ENCODE results near the gene PAIP1.
A peak's percentile ranks its signal among the peaks of the same experiment; 100 is the strongest.
"Not testable (repeated sequence)": the region's sequence is repeated elsewhere in the genome, so short reads cannot be mapped to it uniquely, and the experiment has no call there.

Gene PAIP1

GRCh38 chr5:43569236-43569746 lies 12.4 kb upstream of the PAIP1 start:
- FAIRE-seq, result no peak
- no peak for DNase-seq (ENCODE audit: insufficient read length)

DNA sequence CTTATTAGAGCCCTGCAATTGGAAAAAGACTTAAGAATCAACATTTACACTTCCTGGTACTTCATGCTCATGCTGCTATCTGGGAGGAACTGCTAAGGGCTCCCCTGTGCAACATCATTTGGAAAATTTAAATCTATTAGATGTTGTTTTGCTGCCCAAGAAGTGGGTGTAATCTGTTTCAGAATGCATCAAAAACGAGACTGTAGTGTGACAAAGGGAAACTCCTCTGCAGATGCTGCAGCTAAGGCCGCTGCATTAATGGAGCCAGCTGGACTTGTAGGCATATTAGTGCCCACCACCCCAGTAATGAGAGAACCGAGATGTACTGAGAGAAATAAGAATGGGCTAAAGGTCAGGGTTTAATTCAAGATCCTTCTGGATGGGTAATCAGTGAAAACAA lies 11.1 kb upstream of the PAIP1 start:
- no peak for TF ChIP-seq POLR2A (IDR thresholded peaks at IDR 0.05; ENCODE audit: low read depth, low read length)
- no peak for TF ChIP-seq TAF1 (IDR thresholded peaks at IDR 0.05; ENCODE audit: borderline replicate concordance, low read depth, low read length)
- TF ChIP-seq POLR2AphosphoS5 (IDR thresholded peaks at IDR 0.05; ENCODE audit: low read depth, low read length), result no peak
- FAIRE-seq, result no peak

More at GRCh38 chr5:43569236-43569746, 12.4 kb upstream of the PAIP1 start:
- TF ChIP-seq POLR2A (IDR thresholded peaks at IDR 0.05; ENCODE audit: low read depth, low read length), result no peak
- TF ChIP-seq TAF1 (IDR thresholded peaks at IDR 0.05; ENCODE audit: borderline replicate concordance, low read depth, low read length), result no peak
- TF ChIP-seq POLR2AphosphoS5 (IDR thresholded peaks at IDR 0.05; ENCODE audit: low read depth, low read length), result no peak

GRCh38 chr5:43565043-43565442 lies 8.2 kb upstream of the PAIP1 start:
- TF ChIP-seq POLR2AphosphoS5 (IDR thresholded peaks at IDR 0.05; ENCODE audit: low read depth, low read length), result no peak
- no peak for TF ChIP-seq TAF1 (IDR thresholded peaks at IDR 0.05; ENCODE audit: borderline replicate concordance, low read depth, low read length)
- TF ChIP-seq POLR2A (IDR thresholded peaks at IDR 0.05; ENCODE audit: low read depth, low read length), result no peak
- no peak for FAIRE-seq

More for the DNA sequence above, 11.1 kb upstream of the PAIP1 start:
- no peak for DNase-seq (ENCODE audit: insufficient read length)

DNA sequence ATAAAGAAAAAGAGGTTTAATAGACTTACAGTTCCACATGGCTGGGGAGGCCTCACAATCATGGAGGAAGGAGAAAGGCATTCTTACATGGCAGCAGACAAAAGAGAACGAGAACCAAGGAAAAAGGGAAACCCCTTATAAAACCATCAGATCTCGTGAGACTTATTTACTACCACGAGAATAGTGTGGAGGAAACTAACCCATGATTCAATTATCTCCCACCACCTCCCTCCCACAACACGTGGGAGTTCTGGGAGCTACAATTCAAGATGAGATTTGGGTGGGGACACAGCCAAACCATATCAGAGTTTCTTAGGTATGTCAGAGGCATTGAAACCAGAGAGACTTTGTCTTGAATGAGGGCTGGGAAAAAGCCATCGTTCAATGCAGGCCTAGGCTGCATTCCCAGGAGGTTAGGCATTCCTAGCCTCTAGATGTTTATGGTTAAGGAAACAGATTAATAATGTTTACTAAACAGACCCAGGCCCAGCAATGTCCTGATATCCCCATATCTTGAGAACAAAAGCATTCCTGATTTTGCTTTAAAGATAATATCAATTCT lies 7.5 kb upstream of the PAIP1 start:
- DNase-seq (ENCODE audit: insufficient read length), result no peak
- no peak for TF ChIP-seq TAF1 (IDR thresholded peaks at IDR 0.05; ENCODE audit: borderline replicate concordance, low read depth, low read length)
- TF ChIP-seq POLR2AphosphoS5 (IDR thresholded peaks at IDR 0.05; ENCODE audit: low read depth, low read length), result no peak
- TF ChIP-seq POLR2A (IDR thresholded peaks at IDR 0.05; ENCODE audit: low read depth, low read length), result no peak
- FAIRE-seq, result no peak

More at GRCh38 chr5:43565043-43565442, 8.2 kb upstream of the PAIP1 start:
- DNase-seq (ENCODE audit: insufficient read length), result no peak

GRCh38 chr5:43563321-43563720 lies 6.4 kb upstream of the PAIP1 start:
- no peak for TF ChIP-seq POLR2A (IDR thresholded peaks at IDR 0.05; ENCODE audit: low read depth, low read length)
- no peak for TF ChIP-seq POLR2AphosphoS5 (IDR thresholded peaks at IDR 0.05; ENCODE audit: low read depth, low read length)
- no peak for TF ChIP-seq TAF1 (IDR thresholded peaks at IDR 0.05; ENCODE audit: borderline replicate concordance, low read depth, low read length)
- DNase-seq (ENCODE audit: insufficient read length), result no peak
- FAIRE-seq, result no peak

DNA sequence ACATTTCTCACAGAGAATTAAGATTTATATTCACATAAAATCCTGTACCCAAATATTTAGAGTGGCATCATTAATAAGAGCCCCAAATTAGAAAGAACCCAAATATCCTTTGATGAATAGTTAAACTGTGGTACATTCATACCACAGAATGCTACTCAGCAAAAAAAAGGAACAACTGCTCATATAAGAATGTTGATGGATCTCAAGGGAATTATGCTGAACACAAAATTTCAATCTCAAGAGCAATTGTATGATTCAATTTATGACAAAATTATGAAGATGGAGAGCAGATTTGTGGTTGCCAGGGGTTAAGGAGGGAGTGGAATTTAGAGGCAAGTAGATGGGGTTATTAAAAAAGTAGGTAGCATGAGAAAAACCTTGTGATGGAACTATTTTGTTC lies 4.5 kb upstream of the PAIP1 start:
- no peak for FAIRE-seq
- TF ChIP-seq POLR2AphosphoS5 (IDR thresholded peaks at IDR 0.05; ENCODE audit: low read depth, low read length), result no peak
- TF ChIP-seq POLR2A (IDR thresholded peaks at IDR 0.05; ENCODE audit: low read depth, low read length), result no peak
- no peak for TF ChIP-seq TAF1 (IDR thresholded peaks at IDR 0.05; ENCODE audit: borderline replicate concordance, low read depth, low read length)
- DNase-seq (ENCODE audit: insufficient read length), result no peak

- no peak for DNase-seq (ENCODE audit: insufficient read length)
- no peak for FAIRE-seq
- TF ChIP-seq TAF1 (IDR thresholded peaks at IDR 0.05; ENCODE audit: borderline replicate concordance, low read depth, low read length) (no peak), POLR2AphosphoS5 (IDR thresholded peaks at IDR 0.05; ENCODE audit: low read depth, low read length) (no peak), POLR2A (IDR thresholded peaks at IDR 0.05; ENCODE audit: low read depth, low read length) (no peak)
Observed at GRCh38 chr5:43560128-43560527, 3.3 kb upstream of the PAIP1 start.

GRCh38 chr5:43556607-43556856 lies 345 bp downstream of the PAIP1 start:
- not testable (repeated sequence) for FAIRE-seq; DNase-seq (ENCODE audit: insufficient read length)

DNA sequence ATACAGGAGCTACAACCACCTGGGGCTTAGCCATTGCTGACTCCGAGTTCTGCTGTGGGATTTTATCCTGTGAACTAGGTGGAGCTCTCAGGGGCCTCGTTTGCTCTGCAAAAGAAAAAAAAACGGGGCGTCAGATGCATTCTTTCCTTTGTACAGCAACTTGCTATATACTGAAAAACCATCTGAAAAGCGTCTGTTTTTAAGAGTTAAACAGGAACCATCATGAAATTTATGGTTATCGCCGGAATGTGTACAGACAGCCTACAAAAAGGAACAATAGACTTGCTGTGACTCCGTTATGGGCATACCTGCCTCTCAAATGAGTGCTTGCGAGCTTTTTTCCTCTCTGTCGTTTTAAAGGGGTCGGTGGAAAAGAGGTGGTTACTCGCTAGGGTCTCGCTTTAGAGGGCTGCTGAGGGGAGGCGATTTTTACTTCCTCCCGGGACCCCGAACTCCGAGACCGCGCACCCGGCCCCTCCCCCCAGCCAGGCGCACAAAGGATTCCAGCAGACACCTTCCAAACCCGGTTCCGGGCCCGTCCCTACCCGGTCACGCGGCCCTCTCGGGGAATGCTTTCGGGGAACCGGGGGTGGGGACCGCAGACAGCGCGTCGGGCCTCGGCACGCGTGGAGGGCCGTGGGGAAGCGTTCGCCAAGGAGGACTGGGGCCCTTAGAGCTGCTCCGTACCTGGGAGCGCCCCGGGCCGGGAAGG lies 826 bp downstream of the PAIP1 start:
- no peak for TF ChIP-seq TAF1 (IDR thresholded peaks at IDR 0.05; ENCODE audit: borderline replicate concordance, low read depth, low read length)
- no peak; the same call in 1 of the 2 replicates for TF ChIP-seq POLR2AphosphoS5 (IDR thresholded peaks at IDR 0.05; ENCODE audit: low read depth, low read length)
- TF ChIP-seq POLR2A (IDR thresholded peaks at IDR 0.05; ENCODE audit: low read depth, low read length), result no peak
- DNase-seq (ENCODE audit: insufficient read length) (peak; percentile 29), FAIRE-seq (peak; percentile 83)

DNA sequence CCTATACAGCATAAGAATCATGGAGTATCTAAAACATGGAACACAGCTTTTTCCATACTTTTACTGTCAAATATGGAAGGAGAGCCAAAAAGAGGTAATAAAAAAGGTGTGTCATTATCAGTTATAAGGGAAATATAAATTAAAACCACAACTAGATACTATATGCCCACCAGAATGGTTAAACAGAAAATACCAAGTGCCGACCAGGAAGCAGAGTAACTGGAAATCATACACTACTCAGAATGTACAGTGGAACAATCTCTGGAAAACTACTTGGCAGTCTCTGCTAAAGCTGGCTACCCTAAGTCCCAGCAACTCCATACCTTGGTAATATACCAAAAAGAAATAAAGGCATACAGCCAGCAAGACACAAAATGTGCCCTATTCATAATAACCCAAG lies 2.4 kb downstream of the PAIP1 start:
- DNase-seq (ENCODE audit: insufficient read length) (no peak), FAIRE-seq (no peak)
- TF ChIP-seq POLR2AphosphoS5 (IDR thresholded peaks at IDR 0.05; ENCODE audit: low read depth, low read length) (no peak), TAF1 (IDR thresholded peaks at IDR 0.05; ENCODE audit: borderline replicate concordance, low read depth, low read length) (no peak)

DNA sequence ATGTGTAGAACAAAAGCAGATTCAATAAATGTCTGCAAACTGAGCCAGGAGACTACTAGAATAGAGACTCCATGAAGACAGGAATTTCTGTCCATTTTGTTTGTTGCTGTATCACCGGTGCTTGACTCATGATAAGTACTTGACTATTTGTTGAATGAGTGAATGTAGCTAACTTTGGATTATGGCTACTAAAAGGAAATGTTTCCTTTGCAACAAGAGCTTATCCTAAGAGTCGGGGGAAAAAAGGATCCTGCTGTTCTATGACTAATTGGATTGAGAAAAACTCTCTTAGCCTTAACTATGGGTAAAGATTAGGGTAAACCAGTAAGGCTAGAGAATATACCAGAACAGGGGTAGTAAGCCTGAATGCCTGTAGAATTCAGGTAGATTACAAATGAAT lies 3.5 kb downstream of the PAIP1 start:
- TF ChIP-seq TAF1 (IDR thresholded peaks at IDR 0.05; ENCODE audit: borderline replicate concordance, low read depth, low read length) (no peak), POLR2A (IDR thresholded peaks at IDR 0.05; ENCODE audit: low read depth, low read length) (no peak), POLR2AphosphoS5 (IDR thresholded peaks at IDR 0.05; ENCODE audit: low read depth, low read length) (no peak)
- DNase-seq (ENCODE audit: insufficient read length) (no peak), FAIRE-seq (no peak)

GRCh38 chr5:43551731-43552130 lies 5.1 kb downstream of the PAIP1 start:
- DNase-seq (ENCODE audit: insufficient read length) (no peak), FAIRE-seq (no peak)
- TF ChIP-seq POLR2A (IDR thresholded peaks at IDR 0.05; ENCODE audit: low read depth, low read length) (no peak), TAF1 (IDR thresholded peaks at IDR 0.05; ENCODE audit: borderline replicate concordance, low read depth, low read length) (no peak), POLR2AphosphoS5 (IDR thresholded peaks at IDR 0.05; ENCODE audit: low read depth, low read length) (no peak)

DNA sequence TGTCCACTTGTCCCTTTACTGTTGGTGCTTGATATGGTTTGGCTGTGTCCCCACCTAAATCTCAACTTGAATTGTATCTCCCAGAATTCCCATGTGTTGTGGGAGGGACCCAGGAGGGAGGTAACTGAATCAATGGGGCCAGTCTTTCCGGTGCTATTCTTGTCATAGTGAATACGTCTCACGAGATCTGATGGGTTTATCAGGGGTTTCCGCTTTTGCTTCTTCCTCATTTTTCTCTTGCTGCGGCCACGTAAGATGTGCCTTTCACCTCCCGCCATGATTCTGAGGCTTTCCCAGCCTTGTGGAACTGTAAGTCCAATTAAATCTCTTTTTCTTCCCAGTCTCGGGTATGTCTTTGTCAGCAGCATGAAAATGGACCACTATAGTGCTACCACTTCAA lies 7.6 kb downstream of the PAIP1 start:
- DNase-seq (ENCODE audit: insufficient read length); FAIRE-seq: not testable (repeated sequence)

Data from GM12892 (cell line).